NT2/D1 (cell line): ENCODE measurements around the gene EID2B.

Experiments
- DNase-seq: peaks from one replicate; pipeline ENCODE4 v3.0.0-alpha.2; 2011; ENCODE audit warnings: low read depth, low spot score
- H3K27me3 ChIP-seq: 2 replicates; pipeline ENCODE4 v1.6.0; 2011; ENCODE audit warnings: mild to moderate bottlenecking; ENCODE audit not compliant: insufficient read length, insufficient read depth
- H3K36me3 ChIP-seq: 2 replicates; pipeline ENCODE4 v1.6.1; 2011; ENCODE audit warnings: mild to moderate bottlenecking, low read length, mixed read lengths; ENCODE audit not compliant: insufficient read depth, insufficient read length
- H3K4me1 ChIP-seq: 2 replicates; pipeline ENCODE4 v1.5.1; 2011; ENCODE audit not compliant: insufficient read depth, insufficient read length
- H3K4me3 ChIP-seq: 2 replicates; pipeline ENCODE4 v1.5.1; 2011; ENCODE audit warnings: low read depth; ENCODE audit not compliant: insufficient read length
- H3K9ac ChIP-seq: 2 replicates; pipeline ENCODE4 v1.6.0; 2011; ENCODE audit warnings: low read depth; ENCODE audit not compliant: insufficient read length
- H3K9me3 ChIP-seq: 2 replicates; pipeline ENCODE4 v1.5.1; 2011; ENCODE audit warnings: mild to moderate bottlenecking, low read length; ENCODE audit not compliant: insufficient read depth
- SUZ12 ChIP-seq: IDR thresholded peaks from 2 replicates; pipeline ENCODE4 v1.6.1; 2011; ENCODE audit not compliant: insufficient read length, insufficient read depth; ENCODE audit errors: extremely low read depth
- YY1 ChIP-seq: IDR thresholded peaks from 2 replicates; pipeline ENCODE4 v1.6.1; 2011; ENCODE audit not compliant: insufficient read length, insufficient read depth
- ZNF274 ChIP-seq: IDR thresholded peaks from 2 replicates; pipeline ENCODE4 v1.6.1; 2011; ENCODE audit warnings: mild to moderate bottlenecking, low read depth, low read length

EID2B gene

DNA sequence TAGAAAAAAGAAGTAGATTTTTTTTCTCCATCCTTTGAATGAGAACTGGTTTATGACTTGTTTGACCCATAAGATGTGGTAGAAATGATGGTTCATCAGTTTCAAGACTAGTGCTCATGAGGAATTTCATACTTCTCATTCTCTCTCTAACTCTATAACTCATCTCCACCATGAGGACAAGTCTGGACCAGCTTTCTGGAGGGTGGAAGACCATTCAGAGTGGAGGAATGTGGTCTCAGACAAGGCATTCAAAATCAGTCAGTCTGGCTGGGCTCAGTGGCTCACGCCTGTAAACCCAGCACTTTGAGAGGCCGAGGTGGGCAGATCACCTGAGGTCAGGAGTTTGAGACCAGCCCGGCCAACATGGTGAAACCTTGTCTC is 10.8 kb upstream of the EID2B start:
- H3K9me3 ChIP-seq: no peaks in the 10 kb centered on the region

GRCh38 chr19:39542206-39542605 is 9.6 kb upstream of the EID2B start:
- no peaks in the 10 kb centered on the region for H3K27me3 ChIP-seq
- H3K9me3 ChIP-seq: no peaks in the 10 kb centered on the region
- TF ChIP-seq YY1 (no peak), ZNF274 (no peak), SUZ12 (no peak)
- no peak for DNase-seq
- no peak overlapping the region for H3K4me3 ChIP-seq
- no peaks in the 10 kb centered on the region for H3K36me3 ChIP-seq
- no peaks in the 10 kb centered on the region for H3K4me1 ChIP-seq
- H3K9ac ChIP-seq: no peak overlapping the region

More for the DNA sequence above, 10.8 kb upstream of the EID2B start:
- Histone ChIP-seq H3K9ac (no peak overlapping the region), H3K4me1 (no peaks in the 10 kb centered on the region), H3K4me3 (no peak overlapping the region), H3K36me3 (no peaks in the 10 kb centered on the region), H3K27me3 (no peaks in the 10 kb centered on the region)
- no peak for TF ChIP-seq YY1
- TF ChIP-seq SUZ12: no peak
- no peak for TF ChIP-seq ZNF274
- DNase-seq: no peak

DNA sequence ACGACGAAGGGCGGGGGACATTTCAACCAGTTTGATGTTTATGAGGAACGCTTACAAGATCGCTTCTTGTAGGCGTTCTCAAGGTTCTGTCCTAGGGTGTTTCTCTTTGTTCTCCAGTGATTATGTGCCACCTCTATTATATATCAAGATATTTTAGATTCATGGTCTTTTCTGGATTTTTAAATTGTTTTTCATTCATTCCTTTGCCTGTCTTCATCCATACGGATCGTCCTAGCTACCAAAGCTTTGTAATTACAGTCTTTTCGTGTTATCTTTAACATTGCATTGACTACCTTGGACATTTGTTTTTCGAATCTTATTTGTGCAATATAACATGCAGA is 7.7 kb upstream of the EID2B start:
- H3K9me3 ChIP-seq: no peaks in the 10 kb centered on the region
- no peak for DNase-seq
- H3K27me3 ChIP-seq: no peaks in the 10 kb centered on the region
- peak overlapping the region; percentile 85 for H3K4me3 ChIP-seq
- no peak overlapping the region for H3K9ac ChIP-seq
- H3K4me1 ChIP-seq: no peaks in the 10 kb centered on the region
- no peaks in the 10 kb centered on the region for H3K36me3 ChIP-seq
- TF ChIP-seq ZNF274 (no peak), YY1 (no peak), SUZ12 (no peak)

- H3K27me3 ChIP-seq: no peaks in the 10 kb centered on the region
- H3K9me3 ChIP-seq: no peaks in the 10 kb centered on the region
- H3K9ac ChIP-seq: peak within 1 kb of the TSS; percentile 93
- no peaks in the 10 kb centered on the region for H3K4me1 ChIP-seq
- TF ChIP-seq ZNF274: no peak
- peak; percentile 15 for TF ChIP-seq YY1
- peak; percentile 77 for DNase-seq
- no peaks in the 10 kb centered on the region for H3K36me3 ChIP-seq
- H3K4me3 ChIP-seq: peak within 1 kb of the TSS; percentile 85
These were observed 7.1 kb upstream of the EID2B start, which contains the start of gene EID2 for GRCh38 chr19:39539518-39540332. Gene EID2 (minus strand): TSS chr19:39540161. CDS start chr19:39540079, 82 bp downstream.

GRCh38 chr19:39539165-39539517 is 6.5 kb upstream of the EID2B start:
- H3K9ac ChIP-seq: peak overlapping the region; percentile 93
- no peak for DNase-seq
- no peak for TF ChIP-seq SUZ12
- no peak for TF ChIP-seq YY1
- no peak for TF ChIP-seq ZNF274
- no peaks in the 10 kb centered on the region for H3K36me3 ChIP-seq
- no peaks in the 10 kb centered on the region for H3K4me1 ChIP-seq
- H3K4me3 ChIP-seq: peak overlapping the region; percentile 85
- no peaks in the 10 kb centered on the region for H3K27me3 ChIP-seq
- no peaks in the 10 kb centered on the region for H3K9me3 ChIP-seq

DNA sequence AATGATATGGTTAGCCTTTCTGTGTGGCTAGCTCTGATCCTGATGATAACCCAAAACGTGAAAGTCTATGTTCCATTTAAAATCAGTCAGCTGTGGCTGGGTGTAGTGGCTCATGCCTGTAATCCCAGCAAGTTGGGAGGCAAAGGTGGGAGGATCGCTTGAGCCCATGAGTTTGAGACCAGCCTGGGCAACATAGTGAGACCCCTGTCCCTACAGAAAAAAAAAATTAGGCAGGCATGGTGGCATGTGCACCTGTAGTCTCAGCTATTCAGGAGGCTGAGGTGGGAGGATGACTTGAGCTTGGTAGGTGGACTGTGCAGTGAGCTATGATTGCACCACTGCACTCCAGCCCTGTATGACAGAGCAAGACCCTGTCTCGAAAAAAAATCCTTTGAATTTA is 1.1 kb upstream of the EID2B start:
- Histone ChIP-seq H3K4me3 (no peak overlapping the region), H3K36me3 (peaks cover 6% of the 10 kb centered on the region), H3K9me3 (peaks cover 5% of the 10 kb centered on the region; the same call in 1 of the 2 replicates), H3K27me3 (no peaks in the 10 kb centered on the region), H3K4me1 (no peaks in the 10 kb centered on the region), H3K9ac (no peak overlapping the region)
- DNase-seq: no peak
- TF ChIP-seq YY1 (no peak), ZNF274 (no peak), SUZ12 (no peak)

DNA sequence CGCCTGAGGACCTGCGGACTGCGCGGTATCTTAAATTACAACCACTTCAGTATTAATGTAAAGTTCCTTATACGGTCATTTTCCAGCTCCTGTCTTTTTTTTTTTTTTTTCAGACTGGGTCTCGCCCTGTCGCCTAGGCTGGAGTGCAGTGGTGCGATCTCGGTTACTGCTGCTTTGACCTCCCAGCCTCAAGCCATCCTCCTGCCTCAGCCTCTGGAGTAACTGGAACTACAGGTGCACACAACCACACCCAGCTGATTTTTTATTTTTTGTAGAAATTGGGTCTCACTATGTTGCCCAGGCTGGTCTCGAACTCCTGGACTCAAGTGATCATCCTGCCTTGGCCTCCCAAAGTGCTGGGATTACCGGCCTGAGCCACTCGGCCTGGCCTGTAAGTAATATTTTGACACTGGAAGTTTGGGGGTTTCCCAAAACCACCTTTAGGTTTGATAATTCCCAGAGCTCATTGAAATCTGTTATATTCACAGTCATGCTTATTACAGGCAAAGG is 406 bp upstream of the EID2B start:
- H3K9ac ChIP-seq: no peak overlapping the region
- H3K4me3 ChIP-seq: no peak overlapping the region
- no peaks in the 10 kb centered on the region for H3K27me3 ChIP-seq
- TF ChIP-seq YY1: no peak
- no peak for TF ChIP-seq ZNF274
- no peak for TF ChIP-seq SUZ12
- peaks cover 5% of the 10 kb centered on the region; the same call in 1 of the 2 replicates for H3K9me3 ChIP-seq
- peaks cover 6% of the 10 kb centered on the region for H3K36me3 ChIP-seq
- no peaks in the 10 kb centered on the region for H3K4me1 ChIP-seq
- DNase-seq: no peak
